Ovary (tissue), 9 donors: ENCODE results near the gene VPS13C. TPM values are rescaled to one million over a fixed set of nuclear protein-coding genes. Genes with fewer than 3 reads are reported as not detected.

ENCODE experiments used
- DNase-seq, 5 donors: peaks; one replicate each; pipeline ENCODE4 v3.0.0-alpha.2; 2019 to 2020
- H3K27ac ChIP-seq, 2 donors: fragments of 200-600 bp; one replicate each; pipeline versions ENCODE4 v1.5.1 to v1.8.0; 2019 to 2022
- H3K27me3 ChIP-seq: fragments of 200-600 bp; one replicate; pipeline ENCODE4 v1.8.0; 2022
- H3K36me3 ChIP-seq: fragments of 200-600 bp; sonication (generic); one replicate; pipeline ENCODE4 v1.5.1; 2019
- H3K4me1 ChIP-seq: one replicate; pipeline ENCODE4 v1.8.1; 2013; ENCODE audit warnings: mild to moderate bottlenecking, moderate library complexity; ENCODE audit not compliant: insufficient read depth
- H3K4me3 ChIP-seq: fragments of 200-600 bp; sonication (generic); one replicate; pipeline ENCODE4 v1.5.1; 2017
- H3K9me3 ChIP-seq, 2 donors: fragments of 200-600 bp in 1 of 2; sonication (generic) in 1 of 2; one replicate each; pipeline versions ENCODE4 v1.5.1 to v1.8.1; 2013 to 2019; ENCODE audit warnings: mild to moderate bottlenecking in 1 of 2, moderate library complexity in 1 of 2
- EP300 ChIP-seq: sonication (generic); formaldehyde crosslinking; IDR thresholded peaks from one replicate; pipeline ENCODE4 v1.6.1; 2017; ENCODE audit warnings: antibody characterized with exemption
- POLR2A ChIP-seq: fragments of 450-650 bp; IDR thresholded peaks from one replicate; pipeline ENCODE4 v1.6.1; 2017; ENCODE audit warnings: antibody characterized with exemption, mild to moderate bottlenecking, moderate library complexity
- WGBS, 3 donors: extraction: QIAGEN DNeasy Blood & Tissue Kit in 1 of 3; methylation state at CpG; one replicate each; pipeline versions ENCODE4 v1.1.5 to v1.1.7; 2013 to 2017; 5-methylcytosine and 5-hydroxymethylcytosine counted together
- intact Hi-C, 4 donors: fragments of 100-400 bp; cut with DNase I; formaldehyde crosslinking; loops; one replicate each; pipeline versions ENCODE4 v1.11.0 to v1.15.1; 2022 to 2023
- polyA plus RNA-seq, 2 donors: library from polyadenylated mRNA; stranded (reverse); fragments of 200-250 nt in 1 of 2; fragments of 350-450 nt in 1 of 2; fragmentation: Illumina TruSeq in 1 of 2; extraction: RNeasy Lipid Tissue Mini Kit (QIAGEN cat#74804) in 1 of 2; gene quantifications; one replicate each; pipeline ENCODE4 v1.2.3, GENCODE V29; 2013 to 2014
- total RNA-seq, 7 donors: library from RNA; depleted of rRNA in 2 of 7; stranded (reverse); fragments of >200 nt in 2 of 7; fragmentation: NEBNext Ultra II Directional in 3 of 7; extraction: Animal tissue kit (Norgen Biotek cat#: 25700) in 3 of 7; gene quantifications; one replicate each; pipeline versions ENCODE4 v1.1.0 to v1.2.4, GENCODE V29; 2016 to 2023
- TF ChIP-seq, protein P1 (sequence below), 3 donors: fragments of 450-650 bp in 2 of 3; fragments of 200-600 bp in 1 of 3; IDR thresholded peaks; one replicate each; pipeline versions ENCODE4 v1.5.1 to v1.8.0; 2016 to 2022; ENCODE audit warnings: antibody characterized with exemption in 3 of 3, mild to moderate bottlenecking in 1 of 3
- donor health status: DM: no; HTN: no; CAD: no; lungs with moderate emphysema.
- donor health status: DM: no; HTN: no; CAD: no.
- donor health status: Bipolar disorder and iron deficiency.
- donor health status: DM: yes; HTN: yes; CAD: no.
- donor health status: DM: no; HTN: no; CAD: no.
- donor health status: DM: yes; HTN: yes; CAD: no.

Gene VPS13C
- total and polyA plus RNA-seq, 9 donors: 19.4 to 78.1 (median 68.4) TPM

DNA sequence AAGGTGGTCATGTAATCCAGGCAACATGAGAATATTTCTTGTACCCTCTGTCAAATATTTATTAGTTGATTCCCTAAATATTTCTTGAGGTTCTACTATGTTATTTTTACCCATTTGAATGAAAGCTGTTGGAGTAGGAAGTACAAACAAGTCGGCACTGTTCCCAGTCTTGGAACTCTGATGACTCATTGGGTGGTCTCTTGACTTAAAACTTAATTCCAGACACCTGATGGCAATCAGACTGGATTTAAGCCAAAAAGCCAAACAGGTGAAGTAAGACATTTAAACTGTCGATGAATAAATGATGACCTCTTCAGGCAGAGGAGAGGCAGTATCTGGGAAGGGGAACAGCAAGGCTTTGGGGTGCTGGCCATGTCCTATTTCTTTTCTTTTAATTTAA, 29.4 kb upstream of the VPS13C start:
- Histone ChIP-seq H3K36me3 (no peaks in the 10 kb centered on the region), H3K9me3 (no peaks in the 10 kb centered on the region), H3K4me1 (no peaks in the 10 kb centered on the region), H3K27me3 (no peaks in the 10 kb centered on the region), H3K4me3 (no peak overlapping the region), H3K27ac (no peak overlapping the region)
- WGBS, 3 donors: 49 to 64% (median 50%) methylated on average over 2 of the region's 2 CpGs
- DNase-seq: no peak
- TF ChIP-seq, protein P1, sequence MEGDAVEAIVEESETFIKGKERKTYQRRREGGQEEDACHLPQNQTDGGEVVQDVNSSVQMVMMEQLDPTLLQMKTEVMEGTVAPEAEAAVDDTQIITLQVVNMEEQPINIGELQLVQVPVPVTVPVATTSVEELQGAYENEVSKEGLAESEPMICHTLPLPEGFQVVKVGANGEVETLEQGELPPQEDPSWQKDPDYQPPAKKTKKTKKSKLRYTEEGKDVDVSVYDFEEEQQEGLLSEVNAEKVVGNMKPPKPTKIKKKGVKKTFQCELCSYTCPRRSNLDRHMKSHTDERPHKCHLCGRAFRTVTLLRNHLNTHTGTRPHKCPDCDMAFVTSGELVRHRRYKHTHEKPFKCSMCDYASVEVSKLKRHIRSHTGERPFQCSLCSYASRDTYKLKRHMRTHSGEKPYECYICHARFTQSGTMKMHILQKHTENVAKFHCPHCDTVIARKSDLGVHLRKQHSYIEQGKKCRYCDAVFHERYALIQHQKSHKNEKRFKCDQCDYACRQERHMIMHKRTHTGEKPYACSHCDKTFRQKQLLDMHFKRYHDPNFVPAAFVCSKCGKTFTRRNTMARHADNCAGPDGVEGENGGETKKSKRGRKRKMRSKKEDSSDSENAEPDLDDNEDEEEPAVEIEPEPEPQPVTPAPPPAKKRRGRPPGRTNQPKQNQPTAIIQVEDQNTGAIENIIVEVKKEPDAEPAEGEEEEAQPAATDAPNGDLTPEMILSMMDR (IDR thresholded peaks at IDR 0.05): no peak
- TF ChIP-seq EP300 (no peak), POLR2A (no peak)
- intact Hi-C loops: no loop called here

DNA sequence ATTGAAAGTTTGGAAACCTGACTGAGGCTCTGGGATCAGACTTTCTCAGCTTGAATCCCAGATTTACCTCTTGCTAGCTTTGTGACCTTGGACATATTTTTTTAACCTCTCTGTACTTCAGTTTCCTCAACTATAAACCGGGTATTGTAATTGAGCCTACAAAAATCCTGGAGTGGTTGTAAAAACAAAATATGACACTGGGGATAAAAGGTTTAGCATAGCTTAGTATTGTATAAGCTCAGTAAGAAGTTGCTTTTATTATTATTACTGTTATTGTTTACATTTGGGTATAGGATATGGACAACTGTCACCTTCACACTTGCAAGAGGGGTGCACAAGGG, 28.1 kb upstream of the VPS13C start:
- H3K36me3 ChIP-seq: no peaks in the 10 kb centered on the region
- WGBS, 3 donors: 4 to 14% (median 12%) methylated on average over 1 of the region's 1 CpG
- no peak for TF ChIP-seq EP300
- no peaks in the 10 kb centered on the region for H3K27me3 ChIP-seq
- H3K4me1 ChIP-seq: no peaks in the 10 kb centered on the region
- no peak overlapping the region for H3K4me3 ChIP-seq
- no peaks in the 10 kb centered on the region for H3K9me3 ChIP-seq
- intact Hi-C loops: no loop called here
- H3K27ac ChIP-seq: no peak overlapping the region
- DNase-seq: no peak

DNA sequence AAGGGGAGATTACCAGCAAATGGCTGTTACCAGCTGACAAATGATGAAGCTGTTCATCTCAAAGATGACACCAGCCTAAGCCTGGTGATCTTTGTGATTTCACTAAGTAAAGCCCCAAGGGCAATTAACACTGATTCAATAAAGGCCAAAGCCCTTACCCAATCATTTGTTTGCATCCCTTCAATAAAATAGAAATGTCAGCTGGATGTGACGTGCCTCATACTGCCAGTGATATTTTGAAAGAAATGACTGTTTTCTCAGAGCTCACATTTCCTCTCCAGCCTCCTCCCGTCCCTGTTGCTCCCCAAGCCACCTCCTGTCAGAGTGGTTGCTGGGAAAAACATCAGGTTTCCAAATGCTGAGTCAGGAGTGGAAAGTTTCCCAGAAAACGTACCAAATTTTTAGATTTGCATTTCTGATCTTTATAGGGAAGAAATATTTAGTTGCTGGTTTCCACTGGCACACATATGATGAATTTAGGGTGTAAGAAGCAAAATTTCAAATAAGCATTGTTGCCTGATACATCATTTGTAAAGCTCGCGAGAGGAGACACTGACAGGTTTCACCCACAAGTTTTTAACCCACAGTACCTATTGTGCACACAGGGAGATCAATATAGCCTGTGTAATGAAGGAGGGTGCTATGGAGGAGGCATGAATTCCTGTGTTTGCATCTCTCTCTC, 27.6 kb upstream of the VPS13C start:
- Histone ChIP-seq H3K9me3 (no peaks in the 10 kb centered on the region), H3K36me3 (no peaks in the 10 kb centered on the region), H3K27ac (no peak overlapping the region), H3K27me3 (no peaks in the 10 kb centered on the region), H3K4me3 (no peak overlapping the region), H3K4me1 (no peaks in the 10 kb centered on the region)
- 18 to 29% (median 24%) methylated on average over 5 of the region's 5 CpGs for WGBS, 3 donors
- no peak for DNase-seq
- intact Hi-C loops: no loop called here
- TF ChIP-seq EP300: no peak
- no peak for TF ChIP-seq POLR2A
- TF ChIP-seq, protein P1 (IDR thresholded peaks at IDR 0.05): no peak

DNA sequence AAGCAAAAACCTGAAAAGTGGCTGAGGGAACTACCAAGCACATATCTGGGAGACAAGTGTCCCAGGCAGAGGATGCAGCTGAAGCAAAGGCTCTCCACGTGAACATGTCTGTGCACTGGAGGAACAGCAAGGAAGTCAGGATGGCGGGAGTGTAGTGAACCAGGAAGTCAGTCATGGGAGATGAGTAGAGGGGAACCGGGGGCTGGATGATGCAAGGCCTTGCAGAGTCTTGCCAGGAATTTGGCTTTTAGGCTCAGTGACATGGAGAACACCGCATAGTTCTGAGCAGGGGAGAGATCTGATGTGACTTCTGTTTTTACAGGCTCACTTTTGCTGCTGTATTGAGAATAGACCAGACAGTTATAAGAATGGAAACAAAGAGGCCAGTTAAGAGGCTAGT, 25.5 kb upstream of the VPS13C start:
- TF ChIP-seq, protein P1 (IDR thresholded peaks at IDR 0.05): no peak
- TF ChIP-seq POLR2A (no peak), EP300 (no peak)
- DNase-seq: no peak
- intact Hi-C loops: no loop called here

More for the DNA sequence above, 25.5 kb upstream of the VPS13C start:
- H3K9me3 ChIP-seq: no peaks in the 10 kb centered on the region
- H3K36me3 ChIP-seq: no peaks in the 10 kb centered on the region
- WGBS, 3 donors: 68 to 77% (median 69%) methylated on average over 4 of the region's 4 CpGs
- H3K27ac ChIP-seq: no peak overlapping the region
- H3K27me3 ChIP-seq: no peaks in the 10 kb centered on the region
- no peaks in the 10 kb centered on the region for H3K4me1 ChIP-seq
- no peak overlapping the region for H3K4me3 ChIP-seq
